HFFc6 (cell line): ENCODE results near the gene VSTM1. TPM values are rescaled to one million over a fixed set of nuclear protein-coding genes. Genes with fewer than 3 reads are reported as not detected.

Experiments used
- DNase-seq: peaks from one replicate; pipeline ENCODE4 v3.0.0-alpha.2; 2018
- H3K27ac Mint-ChIP-seq: 2 replicates; pipeline ENCODE4 v1.8.0; 2020; ENCODE audit warnings: mild to moderate bottlenecking, mixed read lengths
- H3K27me3 Mint-ChIP-seq: 2 replicates; pipeline ENCODE4 v1.8.0; 2021; ENCODE audit warnings: mild to moderate bottlenecking, moderate library complexity, mixed read lengths; ENCODE audit not compliant: insufficient read depth
- H3K36me3 Mint-ChIP-seq: 2 replicates; pipeline ENCODE4 v1.8.0; 2021; ENCODE audit warnings: low read depth, mixed read lengths
- H3K4me1 Mint-ChIP-seq: 2 replicates; pipeline ENCODE4 v1.8.0; 2020; ENCODE audit warnings: low read depth, mixed read lengths
- H3K4me3 Mint-ChIP-seq: 2 replicates; pipeline ENCODE4 v1.8.0; 2020; ENCODE audit warnings: mild to moderate bottlenecking, moderate library complexity, mixed read lengths
- H3K9me3 Mint-ChIP-seq: 2 replicates; pipeline ENCODE4 v1.8.0; 2020; ENCODE audit warnings: mild to moderate bottlenecking, mixed read lengths
- total RNA-seq, 6 experiments: library from RNA; stranded (reverse); fragmentation: NEBNext Ultra II Directional; extraction: Animal tissue kit (Norgen Biotek cat#: 25700); gene quantifications; 2 replicates in 1 of 6; 3 replicates in 5 of 6; pipeline ENCODE4 v1.2.3, GENCODE V29; 2021
- TF ChIP-seq, protein P1 (sequence below): fragments of 200-600 bp; sonication (generic); IDR thresholded peaks from 2 replicates; pipeline ENCODE4 v1.5.0; 2021; ENCODE audit warnings: antibody characterized with exemption, mild to moderate bottlenecking

VSTM1 gene
- total RNA-seq, 6 experiments from 2014 or later, result 1.5 to 2.0 (median 1.8) TPM; not detected in 2

- TF ChIP-seq, protein P1, sequence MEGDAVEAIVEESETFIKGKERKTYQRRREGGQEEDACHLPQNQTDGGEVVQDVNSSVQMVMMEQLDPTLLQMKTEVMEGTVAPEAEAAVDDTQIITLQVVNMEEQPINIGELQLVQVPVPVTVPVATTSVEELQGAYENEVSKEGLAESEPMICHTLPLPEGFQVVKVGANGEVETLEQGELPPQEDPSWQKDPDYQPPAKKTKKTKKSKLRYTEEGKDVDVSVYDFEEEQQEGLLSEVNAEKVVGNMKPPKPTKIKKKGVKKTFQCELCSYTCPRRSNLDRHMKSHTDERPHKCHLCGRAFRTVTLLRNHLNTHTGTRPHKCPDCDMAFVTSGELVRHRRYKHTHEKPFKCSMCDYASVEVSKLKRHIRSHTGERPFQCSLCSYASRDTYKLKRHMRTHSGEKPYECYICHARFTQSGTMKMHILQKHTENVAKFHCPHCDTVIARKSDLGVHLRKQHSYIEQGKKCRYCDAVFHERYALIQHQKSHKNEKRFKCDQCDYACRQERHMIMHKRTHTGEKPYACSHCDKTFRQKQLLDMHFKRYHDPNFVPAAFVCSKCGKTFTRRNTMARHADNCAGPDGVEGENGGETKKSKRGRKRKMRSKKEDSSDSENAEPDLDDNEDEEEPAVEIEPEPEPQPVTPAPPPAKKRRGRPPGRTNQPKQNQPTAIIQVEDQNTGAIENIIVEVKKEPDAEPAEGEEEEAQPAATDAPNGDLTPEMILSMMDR, result no peak
- Mint-ChIP-seq H3K27ac (peak overlapping the region; percentile 75), H3K27me3 (peaks cover 10% of the 10 kb centered on the region), H3K9me3 (peaks cover 5% of the 10 kb centered on the region), H3K4me1 (peaks cover 63% of the 10 kb centered on the region), H3K4me3 (no peak overlapping the region), H3K36me3 (peaks cover 9% of the 10 kb centered on the region; the same call in 1 of the 2 replicates)
- no peak for DNase-seq
Measured at GRCh38 chr19:54021363-54021762, 42.3 kb downstream of the VSTM1 start.

GRCh38 chr19:54017261-54017660 lies 46.4 kb downstream of the VSTM1 start:
- TF ChIP-seq, protein P1, result no peak
- H3K4me3 Mint-ChIP-seq, result no peak overlapping the region
- H3K27me3 Mint-ChIP-seq, result peaks cover 12% of the 10 kb centered on the region
- no peak overlapping the region; the same call in 1 of the 2 replicates for H3K27ac Mint-ChIP-seq
- peaks cover 9% of the 10 kb centered on the region; the same call in 1 of the 2 replicates for H3K36me3 Mint-ChIP-seq
- peak; percentile 48 for DNase-seq
- peaks cover 44% of the 10 kb centered on the region for H3K4me1 Mint-ChIP-seq
- peaks cover 5% of the 10 kb centered on the region for H3K9me3 Mint-ChIP-seq

DNA sequence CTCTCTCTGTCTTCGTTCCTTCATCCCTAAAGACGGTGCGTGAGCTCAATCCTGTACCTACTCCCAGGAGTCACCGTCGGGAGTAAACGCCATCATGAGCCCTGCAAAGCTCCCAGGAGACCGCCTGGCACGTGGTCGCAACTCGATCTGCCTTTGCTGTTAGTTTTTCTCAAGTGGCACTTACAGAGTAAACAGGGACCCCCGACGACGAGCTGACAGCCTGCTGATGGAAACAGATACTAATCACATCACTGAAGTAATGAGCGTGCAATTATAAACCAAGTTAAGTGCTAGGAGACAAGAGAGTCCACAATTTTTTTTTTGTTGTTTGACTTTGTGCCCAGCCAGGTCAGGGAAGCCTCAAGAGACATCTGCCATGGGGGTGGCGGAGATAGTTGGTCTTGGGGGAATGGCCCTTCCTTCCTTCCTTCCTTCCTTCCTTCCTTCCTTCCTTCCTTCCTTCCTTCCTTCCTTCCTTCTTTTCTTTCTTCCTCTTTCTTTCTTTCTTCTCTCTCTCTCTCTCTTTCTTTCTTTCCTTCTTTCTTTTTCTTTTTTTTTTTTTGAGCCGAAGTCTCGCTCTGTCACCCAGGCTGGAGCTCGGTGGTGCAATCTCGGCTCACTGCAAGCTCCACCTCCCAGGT lies 48.7 kb downstream of the VSTM1 start:
- Mint-ChIP-seq H3K4me1 (peaks cover 29% of the 10 kb centered on the region), H3K4me3 (no peak overlapping the region), H3K27ac (no peak overlapping the region), H3K36me3 (peaks cover 3% of the 10 kb centered on the region; the same call in 1 of the 2 replicates), H3K27me3 (peaks cover 6% of the 10 kb centered on the region; the same call in 1 of the 2 replicates), H3K9me3 (peaks cover 5% of the 10 kb centered on the region; the same call in 1 of the 2 replicates)
- TF ChIP-seq, protein P1, result no peak
- DNase-seq, result no peak

GRCh38 chr19:54013866-54014265 lies 49.8 kb downstream of the VSTM1 start:
- peaks cover 21% of the 10 kb centered on the region for H3K4me1 Mint-ChIP-seq

GRCh38 chr19:54011507-54012211 lies 52.0 kb downstream of the VSTM1 start:
- H3K4me1 Mint-ChIP-seq, result peaks cover 21% of the 10 kb centered on the region
- peaks cover 6% of the 10 kb centered on the region; the same call in 1 of the 2 replicates for H3K27me3 Mint-ChIP-seq
- no peak for DNase-seq
- TF ChIP-seq, protein P1, result no peak
- no peaks in the 10 kb centered on the region; the same call in 1 of the 2 replicates for H3K9me3 Mint-ChIP-seq
- no peak overlapping the region for H3K27ac Mint-ChIP-seq
- no peak overlapping the region for H3K4me3 Mint-ChIP-seq
- H3K36me3 Mint-ChIP-seq, result no peaks in the 10 kb centered on the region

More at GRCh38 chr19:54013866-54014265, 49.8 kb downstream of the VSTM1 start:
- H3K9me3 Mint-ChIP-seq, result peaks cover 5% of the 10 kb centered on the region; the same call in 1 of the 2 replicates
- TF ChIP-seq, protein P1, result no peak
- no peak overlapping the region for H3K27ac Mint-ChIP-seq
- no peak overlapping the region for H3K4me3 Mint-ChIP-seq
- H3K27me3 Mint-ChIP-seq, result peaks cover 6% of the 10 kb centered on the region; the same call in 1 of the 2 replicates
- H3K36me3 Mint-ChIP-seq, result peaks cover 3% of the 10 kb centered on the region; the same call in 1 of the 2 replicates
- DNase-seq, result no peak
